ENCODE data around the gene KLHDC3. TPM values are rescaled to one million over a fixed set of nuclear protein-coding genes. Genes with fewer than 3 reads are reported as not detected.

KLHDC3 gene
- total and polyA plus RNA-seq, 9 of the 15 experiments (the other 6 are each of a cell fraction or from before 2014, with no cell fraction given) = 4.5 to 171 (median 107) TPM

- TF ChIP-seq ZBTB49 (CRISPR knock-in tag; IDR thresholded peaks at IDR 0.05; ENCODE audit: borderline replicate concordance) = no peak
- no peak for TF ChIP-seq ZFPM2 (CRISPR knock-in tag; IDR thresholded peaks at IDR 0.05)
- TF ChIP-seq ZNF395 (CRISPR knock-in tag; IDR thresholded peaks at IDR 0.05) = 0 out of 2 replicates have a peak, but pooled peaks have one; percentile 42
- peak; percentile 17; the same call in 1 of the 2 replicates for TF ChIP-seq VEZF1 (CRISPR knock-in tag; IDR thresholded peaks at IDR 0.05)
- no peak for TF ChIP-seq HNRNPUL1 (IDR thresholded peaks at IDR 0.05; ENCODE audit: low read length)
- no peak for TF ChIP-seq ZNF3 (CRISPR knock-in tag; IDR thresholded peaks at IDR 0.05)
- no peak for TF ChIP-seq ZNF77 (CRISPR knock-in tag; IDR thresholded peaks at IDR 0.05)
- 0 out of 2 replicates have a peak, but pooled peaks have one; percentile 40 for TF ChIP-seq SMARCA5 (IDR thresholded peaks at IDR 0.05)
- no peak for TF ChIP-seq GATAD2B (IDR thresholded peaks at IDR 0.05; ENCODE audit: borderline replicate concordance)
- TF ChIP-seq NELFE (IDR thresholded peaks at IDR 0.05; ENCODE audit: insufficient read depth, insufficient read length) = no peak
- no peak for TF ChIP-seq RFX5 (IDR thresholded peaks at IDR 0.05; ENCODE audit: low read depth, low read length)
- no peak for TF ChIP-seq OTX1 (CRISPR knock-in tag; IDR thresholded peaks at IDR 0.05)
- TF ChIP-seq BACH1 (tag; IDR thresholded peaks at IDR 0.05) = no peak
- TF ChIP-seq MXI1 (IDR thresholded peaks at IDR 0.05; ENCODE audit: low read depth, low read length) = no peak
- TF ChIP-seq ZBTB5 (IDR thresholded peaks at IDR 0.05) = no peak
- TF ChIP-seq MAX (CRISPR knock-in tag; IDR thresholded peaks at IDR 0.05) = no peak
- peak; percentile 56 for TF ChIP-seq MEF2D (tag; conservative IDR thresholded peaks at IDR 0.05; ENCODE audit: low read depth)
- TF ChIP-seq ZBTB9 (CRISPR knock-in tag; IDR thresholded peaks at IDR 0.05) = no peak
- TF ChIP-seq NFE2L1 (tag; IDR thresholded peaks at IDR 0.05; ENCODE audit: borderline replicate concordance, low read depth) = no peak
Measured at GRCh38 chr6:43054206-43054943, 40.3 kb downstream of the KLHDC3 start (continued).
